Suprapubic skin (tissue), 3 donors: Measurements from ENCODE around the gene CNTN1.

Source experiments
- POLR2A ChIP-seq, 2 donors: fragments of 450-650 bp; IDR thresholded peaks; one replicate each; pipeline ENCODE4 v1.6.1; 2017; ENCODE audit warnings: antibody characterized with exemption in 2 of 2, mild to moderate bottlenecking in 2 of 2, moderate library complexity in 2 of 2
- TF ChIP-seq, protein P1 (sequence below), 2 donors: fragments of 200-600 bp in 1 of 2; fragments of 450-650 bp in 1 of 2; sonication (generic) in 1 of 2; IDR thresholded peaks; one replicate each; pipeline ENCODE4 v1.5.1; 2016 to 2019; ENCODE audit warnings: antibody characterized with exemption in 2 of 2, mild to moderate bottlenecking in 1 of 2, moderate library complexity in 1 of 2

DNA sequence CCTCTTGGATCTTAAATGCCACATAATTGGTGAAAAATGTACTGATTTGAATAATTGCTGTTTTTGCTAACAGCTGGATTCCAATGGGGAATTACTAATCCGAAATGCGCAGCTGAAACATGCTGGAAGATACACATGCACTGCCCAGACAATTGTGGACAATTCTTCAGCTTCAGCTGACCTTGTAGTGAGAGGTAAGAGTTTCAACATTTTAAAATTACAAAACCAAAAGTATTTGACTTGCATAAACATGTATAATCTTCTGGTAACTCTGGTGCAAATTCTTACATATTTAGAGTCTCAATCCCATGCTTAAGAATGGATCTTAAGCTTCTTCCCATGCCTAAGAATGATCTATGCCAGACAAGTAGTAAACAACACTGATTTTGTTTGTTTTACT lies 266.8 kb downstream of the CNTN1 start:
- TF ChIP-seq POLR2A (IDR thresholded peaks at IDR 0.05): no peak
- TF ChIP-seq, protein P1, sequence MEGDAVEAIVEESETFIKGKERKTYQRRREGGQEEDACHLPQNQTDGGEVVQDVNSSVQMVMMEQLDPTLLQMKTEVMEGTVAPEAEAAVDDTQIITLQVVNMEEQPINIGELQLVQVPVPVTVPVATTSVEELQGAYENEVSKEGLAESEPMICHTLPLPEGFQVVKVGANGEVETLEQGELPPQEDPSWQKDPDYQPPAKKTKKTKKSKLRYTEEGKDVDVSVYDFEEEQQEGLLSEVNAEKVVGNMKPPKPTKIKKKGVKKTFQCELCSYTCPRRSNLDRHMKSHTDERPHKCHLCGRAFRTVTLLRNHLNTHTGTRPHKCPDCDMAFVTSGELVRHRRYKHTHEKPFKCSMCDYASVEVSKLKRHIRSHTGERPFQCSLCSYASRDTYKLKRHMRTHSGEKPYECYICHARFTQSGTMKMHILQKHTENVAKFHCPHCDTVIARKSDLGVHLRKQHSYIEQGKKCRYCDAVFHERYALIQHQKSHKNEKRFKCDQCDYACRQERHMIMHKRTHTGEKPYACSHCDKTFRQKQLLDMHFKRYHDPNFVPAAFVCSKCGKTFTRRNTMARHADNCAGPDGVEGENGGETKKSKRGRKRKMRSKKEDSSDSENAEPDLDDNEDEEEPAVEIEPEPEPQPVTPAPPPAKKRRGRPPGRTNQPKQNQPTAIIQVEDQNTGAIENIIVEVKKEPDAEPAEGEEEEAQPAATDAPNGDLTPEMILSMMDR (IDR thresholded peaks at IDR 0.05): no peak
